ENCODE results near the gene ZBED5.

DNA sequence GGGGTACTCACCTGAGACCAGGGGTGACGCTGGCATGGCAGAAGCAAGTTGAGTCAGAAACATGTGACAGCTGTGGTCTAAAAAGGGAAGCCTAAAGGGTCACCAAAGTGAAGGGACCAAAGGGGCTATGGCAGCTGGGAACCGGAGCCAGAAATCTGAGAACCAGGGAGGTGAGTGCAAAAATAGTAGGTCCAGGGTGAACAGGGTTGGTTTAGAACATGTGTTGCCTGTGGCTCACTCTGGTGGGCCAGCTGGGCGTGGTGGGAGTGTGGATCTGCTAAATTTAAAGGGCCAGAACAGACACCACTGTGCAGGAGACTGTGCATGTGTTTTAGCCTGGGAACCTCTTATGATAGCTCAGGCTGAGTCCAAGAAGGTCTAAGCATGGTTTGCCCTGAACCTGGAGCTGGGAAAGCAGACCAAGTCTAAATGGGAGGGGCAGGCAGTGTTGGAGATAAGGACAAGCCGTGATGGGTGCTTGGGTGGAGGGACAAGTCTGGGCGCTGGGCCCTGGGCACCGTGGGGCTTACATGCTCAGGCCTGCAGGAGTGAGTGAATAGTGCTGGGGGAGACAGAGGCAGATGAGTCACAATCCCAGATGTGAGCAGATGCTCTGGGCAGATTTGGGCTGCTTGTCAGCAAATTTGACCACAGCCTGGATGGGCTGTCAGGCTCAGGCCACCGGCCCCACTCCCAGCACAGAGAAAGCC, 41.4 kb upstream of the ZBED5 start:
- TF ChIP-seq, protein P1, sequence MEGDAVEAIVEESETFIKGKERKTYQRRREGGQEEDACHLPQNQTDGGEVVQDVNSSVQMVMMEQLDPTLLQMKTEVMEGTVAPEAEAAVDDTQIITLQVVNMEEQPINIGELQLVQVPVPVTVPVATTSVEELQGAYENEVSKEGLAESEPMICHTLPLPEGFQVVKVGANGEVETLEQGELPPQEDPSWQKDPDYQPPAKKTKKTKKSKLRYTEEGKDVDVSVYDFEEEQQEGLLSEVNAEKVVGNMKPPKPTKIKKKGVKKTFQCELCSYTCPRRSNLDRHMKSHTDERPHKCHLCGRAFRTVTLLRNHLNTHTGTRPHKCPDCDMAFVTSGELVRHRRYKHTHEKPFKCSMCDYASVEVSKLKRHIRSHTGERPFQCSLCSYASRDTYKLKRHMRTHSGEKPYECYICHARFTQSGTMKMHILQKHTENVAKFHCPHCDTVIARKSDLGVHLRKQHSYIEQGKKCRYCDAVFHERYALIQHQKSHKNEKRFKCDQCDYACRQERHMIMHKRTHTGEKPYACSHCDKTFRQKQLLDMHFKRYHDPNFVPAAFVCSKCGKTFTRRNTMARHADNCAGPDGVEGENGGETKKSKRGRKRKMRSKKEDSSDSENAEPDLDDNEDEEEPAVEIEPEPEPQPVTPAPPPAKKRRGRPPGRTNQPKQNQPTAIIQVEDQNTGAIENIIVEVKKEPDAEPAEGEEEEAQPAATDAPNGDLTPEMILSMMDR (IDR thresholded peaks at IDR 0.05; ENCODE audit: low read depth, low read length) = no peak
- TF ChIP-seq POLR2A (IDR thresholded peaks at IDR 0.05; ENCODE audit: extremely low read depth, insufficient read length) = no peak

Measured in NB4 (cell line).